ENCODE data around the gene SHD.

- TF ChIP-seq POLR2A (IDR thresholded peaks at IDR 0.05; ENCODE audit: low read depth, low read length): no peak
- TF ChIP-seq POLR2AphosphoS5 (IDR thresholded peaks at IDR 0.05; ENCODE audit: low read depth, low read length): no peak
- TF ChIP-seq TAF1 (IDR thresholded peaks at IDR 0.05; ENCODE audit: borderline replicate concordance, low read depth, low read length): no peak
Measured at GRCh38 chr19:4297901-4298809, 19.1 kb downstream of the SHD start.
